HG03571 (cell line): ENCODE measurements around the gene SLCO2A1.

Experiments
- ATAC-seq: cut with Tn5 transposase; IDR thresholded peaks from one replicate; pipeline ENCODE4 v1.9.1; 2021; ENCODE audit not compliant: unreplicated experiment

The SLCO2A1 gene

GRCh38 chr3:133955892-133956291 lies 73.8 kb downstream of the SLCO2A1 start:
- no peak for ATAC-seq

- no peak for ATAC-seq
Observed at GRCh38 chr3:133954717-133955360, 74.9 kb downstream of the SLCO2A1 start.

- ATAC-seq = no peak
Observed at GRCh38 chr3:133953297-133953696, 76.4 kb downstream of the SLCO2A1 start.

GRCh38 chr3:133949438-133949837 lies 80.3 kb downstream of the SLCO2A1 start:
- ATAC-seq = no peak

- ATAC-seq = no peak
Observed at GRCh38 chr3:133948996-133949395, 80.7 kb downstream of the SLCO2A1 start.

- no peak for ATAC-seq
Observed at GRCh38 chr3:133948131-133948810, 81.5 kb downstream of the SLCO2A1 start.

GRCh38 chr3:133945381-133946095 lies 84.2 kb downstream of the SLCO2A1 start:
- ATAC-seq = no peak

- no peak for ATAC-seq
Observed at GRCh38 chr3:133944641-133945380, 84.9 kb downstream of the SLCO2A1 start.

GRCh38 chr3:133944181-133944580 lies 85.5 kb downstream of the SLCO2A1 start:
- ATAC-seq = no peak

- no peak for ATAC-seq
Observed at GRCh38 chr3:133943639-133944141, 86.0 kb downstream of the SLCO2A1 start.

- ATAC-seq = no peak
Observed at GRCh38 chr3:133943031-133943535, 86.6 kb downstream of the SLCO2A1 start.

- no peak for ATAC-seq
Observed at GRCh38 chr3:133941415-133941821, 88.3 kb downstream of the SLCO2A1 start.

- no peak for ATAC-seq
Observed at GRCh38 chr3:133940536-133940935, 89.2 kb downstream of the SLCO2A1 start.

- ATAC-seq = no peak
Observed at GRCh38 chr3:133939463-133939835, 90.3 kb downstream of the SLCO2A1 start.

GRCh38 chr3:133938770-133939462 lies 90.8 kb downstream of the SLCO2A1 start:
- ATAC-seq = no peak

GRCh38 chr3:133937756-133938601 lies 91.7 kb downstream of the SLCO2A1 start:
- no peak for ATAC-seq

GRCh38 chr3:133937061-133937686 lies 92.6 kb downstream of the SLCO2A1 start:
- ATAC-seq = no peak

- no peak for ATAC-seq
Observed at GRCh38 chr3:133935843-133936769, 93.6 kb downstream of the SLCO2A1 start.
